HCEC 1CT (cell line): ENCODE results near the gene MPZL3.

Source experiments
- DNase-seq: peaks from one replicate; pipeline ENCODE4 v3.0.0-alpha.2; 2017

MPZL3 gene

DNA sequence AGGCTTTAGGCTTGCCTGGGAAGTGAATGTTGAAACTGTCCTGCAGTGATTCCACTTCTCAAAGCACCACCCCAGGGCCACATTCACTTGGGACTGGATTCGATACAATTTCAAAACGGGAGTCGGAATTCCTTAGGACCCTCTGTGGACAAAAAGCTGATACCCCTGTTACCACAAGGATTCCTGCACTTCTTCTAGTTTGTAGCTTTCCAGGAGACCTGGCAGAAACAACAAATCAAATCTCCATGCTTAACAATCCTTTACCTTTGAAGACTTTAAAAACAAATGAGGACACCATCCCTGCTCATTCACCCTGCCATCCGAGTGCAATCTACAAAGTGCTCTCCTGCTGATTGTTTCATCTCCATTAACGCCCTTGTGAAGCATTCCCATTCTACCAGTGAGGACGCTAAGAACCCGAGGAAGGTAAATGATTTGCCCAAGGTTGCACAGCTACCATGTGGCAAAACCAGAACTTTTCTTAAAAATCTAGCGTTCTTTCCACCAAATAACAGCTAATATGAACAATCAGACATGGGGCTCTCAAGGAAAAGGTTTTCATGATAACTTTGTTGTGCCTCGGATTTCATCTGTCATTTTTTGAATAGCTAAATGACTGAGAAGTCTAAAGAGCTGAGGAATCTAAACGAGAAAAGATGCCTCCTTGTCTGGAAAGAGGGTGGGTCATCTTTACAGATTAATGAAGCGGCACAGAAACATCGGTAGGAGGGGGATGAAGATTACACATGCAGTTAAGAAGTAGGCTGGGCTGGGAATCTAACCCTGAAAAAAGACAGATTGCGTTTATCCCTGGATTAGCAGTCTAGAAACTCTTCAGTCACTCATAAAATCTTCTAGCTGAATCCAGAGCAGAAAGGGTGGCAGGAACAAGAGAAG lies 12.7 kb upstream of the MPZL3 start:
- DNase-seq, result no peak

DNA sequence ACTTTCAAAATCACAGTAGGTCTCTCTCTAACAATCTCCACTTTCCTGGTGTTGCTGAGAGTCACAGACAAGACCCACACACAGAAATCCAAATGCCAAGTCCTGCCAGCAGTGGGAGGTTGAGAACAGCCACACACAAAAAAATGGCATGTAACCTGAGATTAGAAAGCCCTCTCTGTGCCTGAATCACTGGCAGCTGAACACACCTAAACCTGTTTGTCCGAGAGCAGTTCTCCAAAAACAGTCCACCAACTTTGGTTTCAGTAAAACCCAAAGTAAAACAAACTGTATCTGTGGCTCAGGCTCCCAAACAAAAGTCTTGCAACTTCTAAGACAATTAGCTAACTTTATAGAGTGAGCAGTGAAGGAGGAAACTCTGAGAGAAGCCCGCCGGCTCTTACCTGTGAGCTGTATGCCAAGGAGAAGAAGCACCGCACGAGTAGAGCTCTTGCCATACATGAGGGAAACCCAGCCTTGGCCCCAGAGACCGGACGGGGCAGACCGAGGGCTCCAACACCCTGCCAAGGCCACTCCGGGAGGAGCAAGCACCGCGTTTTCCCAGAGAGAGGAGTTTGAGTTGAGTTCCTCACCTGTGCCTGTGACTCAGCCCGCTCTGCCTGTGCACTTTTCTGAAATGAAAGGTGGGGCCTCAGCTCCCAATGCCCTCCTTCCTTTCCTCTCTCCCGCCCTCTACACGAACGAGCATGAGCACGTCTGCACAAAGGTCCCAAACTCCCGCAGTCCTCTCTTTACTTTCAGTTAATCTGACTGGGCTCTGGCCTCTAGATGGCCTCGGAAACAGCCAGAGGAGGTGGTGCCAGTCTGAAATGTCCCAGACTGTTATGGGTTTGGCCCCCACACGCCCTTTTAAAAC lies 11.8 kb upstream of the MPZL3 start, which contains the start of gene MPZL2:
TSS of gene MPZL2 (minus strand) at position 603 of the 874 bp plus-strand sequence. CDS start at position 459, 144 bp downstream.
- DNase-seq, result no peak

DNA sequence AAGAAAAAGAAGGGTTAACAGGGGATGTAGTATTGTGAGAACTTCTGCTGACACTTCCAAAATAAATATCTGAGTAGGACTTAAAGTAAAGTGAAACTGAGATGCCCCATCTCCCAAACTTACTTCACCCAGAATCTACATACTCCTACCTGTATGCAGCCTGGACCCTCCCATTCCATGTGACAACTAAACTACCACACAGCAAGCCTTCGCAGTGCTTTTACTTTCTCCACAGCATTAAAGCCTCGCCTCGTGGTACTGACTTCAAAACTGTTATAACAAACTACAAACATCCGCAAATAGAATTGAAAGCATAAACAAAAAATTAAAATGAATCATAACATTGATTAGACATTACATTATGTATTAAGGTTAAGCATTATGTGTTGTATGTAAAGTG lies 10.9 kb upstream of the MPZL3 start:
- no peak for DNase-seq

DNA sequence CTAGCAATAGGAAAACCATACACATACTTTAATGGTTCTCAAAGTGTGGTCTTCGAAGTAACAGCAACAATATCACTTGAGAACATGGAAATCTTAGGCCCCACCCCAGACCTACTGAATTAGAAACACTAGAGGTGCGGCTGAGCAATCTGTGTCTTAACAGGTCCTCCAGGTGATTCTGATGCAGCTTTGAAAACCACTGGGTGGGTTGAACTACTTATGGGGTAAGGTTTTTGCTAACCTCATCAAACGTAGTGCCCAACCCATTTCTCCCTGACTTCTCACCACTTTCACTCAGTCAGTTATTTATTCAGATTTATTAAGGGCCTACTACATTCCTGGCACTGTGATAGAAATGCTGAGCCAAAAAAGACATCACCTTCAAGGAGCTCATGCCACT lies 8.2 kb upstream of the MPZL3 start:
- no peak for DNase-seq

DNA sequence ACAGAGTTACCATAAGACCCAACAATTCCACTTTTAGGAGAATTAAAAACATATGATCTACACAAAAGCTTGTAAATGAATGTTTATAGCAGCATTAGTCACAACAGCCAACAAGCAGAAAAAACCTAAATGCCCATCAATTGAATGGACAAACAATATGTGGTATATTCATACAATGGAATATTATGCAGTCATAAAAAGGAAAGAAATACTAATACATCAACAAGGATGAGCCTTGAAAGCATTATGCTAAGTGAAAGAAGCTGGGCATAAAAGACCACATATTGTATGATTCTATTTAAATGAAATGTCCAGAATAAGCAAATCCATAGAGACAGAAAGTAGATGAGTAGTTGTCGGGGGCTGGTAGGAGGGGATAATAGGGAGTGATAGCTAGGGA lies 7.0 kb upstream of the MPZL3 start:
- DNase-seq, result no peak

DNA sequence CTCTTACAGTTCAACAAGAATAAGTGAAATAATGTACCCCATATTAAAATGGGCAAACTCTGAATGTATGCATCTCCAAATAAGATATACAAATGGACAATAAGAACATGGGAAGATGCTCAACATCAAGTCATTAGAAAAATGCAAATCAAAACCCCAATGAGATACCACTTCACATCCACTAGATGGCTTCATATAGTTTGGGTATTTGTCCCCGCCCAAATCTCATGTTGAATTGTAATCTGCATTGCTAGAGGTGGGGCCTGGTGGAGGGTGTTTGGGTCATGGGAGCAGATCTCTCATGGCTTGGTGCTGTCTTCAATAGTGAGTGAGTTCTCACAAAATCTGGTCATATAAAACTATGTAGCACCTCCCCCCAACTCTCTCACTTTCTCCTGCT lies 6.2 kb upstream of the MPZL3 start:
- DNase-seq, result peak; percentile 3

DNA sequence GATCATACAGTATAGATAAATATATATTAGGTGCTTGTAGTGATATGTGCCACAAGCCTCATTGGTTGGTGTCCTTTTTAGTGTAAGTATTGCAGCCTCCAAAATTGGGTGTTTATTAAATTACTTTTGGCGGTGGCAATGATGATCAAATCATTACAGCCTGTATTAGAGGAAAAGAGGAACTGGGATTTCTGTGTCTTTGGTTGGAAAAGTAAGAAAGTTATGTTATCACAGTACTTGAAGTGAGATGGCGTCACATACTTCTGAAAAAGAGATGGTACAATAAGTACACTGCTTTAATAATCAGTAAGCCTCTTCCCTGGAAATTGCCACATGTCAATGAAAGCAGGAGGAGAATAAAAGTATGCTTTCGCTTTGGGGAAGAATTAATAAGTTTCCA lies 523 bp upstream of the MPZL3 start:
- no peak for DNase-seq

DNA sequence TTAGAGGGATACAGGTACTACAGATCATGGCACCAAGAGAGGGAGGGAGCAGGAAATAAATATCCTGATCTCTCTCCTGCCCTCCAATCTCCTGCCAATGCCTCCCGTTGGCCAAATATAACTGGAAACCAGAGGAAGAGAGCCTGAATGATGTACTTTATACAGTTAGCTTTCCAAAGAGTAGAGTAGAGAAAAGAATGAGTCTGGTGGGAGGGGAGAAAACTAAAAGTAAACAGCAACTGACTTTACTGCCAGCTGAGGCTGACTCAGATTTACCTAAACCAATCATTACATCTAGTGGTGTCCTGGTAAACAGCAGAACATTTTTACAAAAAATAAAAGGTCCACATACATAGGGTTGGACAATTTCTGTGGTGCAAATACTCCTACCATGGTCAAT lies 5.1 kb downstream of the MPZL3 start:
- no peak for DNase-seq

DNA sequence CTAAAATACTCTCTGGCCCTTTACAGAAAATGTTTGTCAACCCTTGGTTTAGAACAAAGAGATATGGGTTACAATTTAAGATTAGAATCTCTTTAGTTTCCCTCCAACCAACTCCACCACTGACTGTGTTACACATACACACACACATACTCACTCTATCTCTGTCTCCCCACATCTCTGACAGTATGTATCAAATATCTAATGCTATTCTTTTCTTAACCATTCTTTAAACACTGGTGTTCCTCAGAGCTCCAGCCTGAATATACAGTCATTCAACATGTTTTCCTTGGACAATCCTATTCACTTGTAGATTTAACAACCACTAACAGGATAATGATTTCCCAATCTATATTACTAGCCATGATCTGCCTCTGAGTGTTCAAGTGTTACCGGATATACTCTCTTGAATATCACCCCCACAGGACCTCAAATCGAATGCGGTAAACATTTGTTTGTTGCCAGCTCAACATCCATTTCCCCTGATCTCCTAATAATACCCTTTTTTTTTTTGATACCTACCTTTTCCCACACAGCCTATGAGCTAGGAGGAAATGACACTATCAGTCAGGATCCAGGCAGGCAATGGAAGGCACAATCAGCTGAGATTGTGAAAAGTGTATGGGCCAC lies 6.1 kb downstream of the MPZL3 start:
- DNase-seq, result no peak

DNA sequence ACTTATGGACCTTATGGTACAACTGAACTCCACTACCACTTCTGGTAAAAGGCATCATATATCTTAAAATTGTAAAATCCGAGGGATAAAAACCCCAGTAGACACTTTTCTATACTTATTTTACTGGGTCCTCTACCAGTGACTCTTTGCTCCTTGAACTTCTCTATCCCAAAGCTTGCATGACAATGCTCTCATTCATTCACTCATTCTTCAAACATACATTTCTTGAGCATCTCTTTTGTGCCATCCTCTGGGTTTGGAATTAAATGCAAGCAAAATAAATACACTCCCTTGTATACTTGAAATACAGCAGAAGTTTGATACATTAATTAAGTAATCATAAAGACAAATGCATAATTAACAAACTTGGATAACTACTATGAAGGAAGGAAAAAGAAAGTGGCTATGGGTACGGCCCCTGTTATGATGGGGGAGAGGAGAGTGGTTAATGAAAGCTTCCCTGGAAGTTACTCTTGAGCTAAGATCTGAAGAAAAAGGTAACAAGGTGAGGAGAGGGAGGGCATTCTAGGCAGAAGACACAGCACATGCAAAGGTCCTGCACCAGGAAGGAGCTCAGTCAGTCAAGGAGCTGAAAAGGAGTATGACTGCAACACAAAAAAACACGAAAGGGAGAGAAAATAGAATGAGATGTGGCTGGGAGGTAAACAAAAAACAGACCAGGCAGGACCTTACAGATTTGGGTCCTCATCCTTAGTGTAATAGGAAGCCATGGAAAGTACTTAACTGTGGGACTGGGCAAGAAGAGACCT lies 8.0 kb downstream of the MPZL3 start:
- no peak for DNase-seq

DNA sequence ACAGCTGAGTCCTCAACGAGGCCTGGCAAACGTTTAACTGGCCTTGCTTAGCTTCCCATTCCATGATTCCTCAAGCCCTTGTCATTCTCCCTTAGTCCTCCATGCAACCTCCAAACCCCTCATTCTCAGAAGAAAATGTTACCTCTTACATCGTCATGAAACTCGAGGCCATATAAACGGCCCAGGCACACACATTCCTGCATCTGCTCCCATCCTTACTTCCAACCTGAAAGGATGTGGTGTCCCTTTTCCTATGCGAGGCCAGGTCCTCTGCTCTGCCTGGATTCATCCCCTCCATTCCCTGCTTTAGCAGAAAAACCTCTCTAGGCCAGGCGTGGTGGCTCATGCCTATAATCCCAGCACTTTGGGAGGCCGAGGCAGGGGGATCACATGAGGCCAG lies 9.0 kb downstream of the MPZL3 start:
- no peak for DNase-seq

DNA sequence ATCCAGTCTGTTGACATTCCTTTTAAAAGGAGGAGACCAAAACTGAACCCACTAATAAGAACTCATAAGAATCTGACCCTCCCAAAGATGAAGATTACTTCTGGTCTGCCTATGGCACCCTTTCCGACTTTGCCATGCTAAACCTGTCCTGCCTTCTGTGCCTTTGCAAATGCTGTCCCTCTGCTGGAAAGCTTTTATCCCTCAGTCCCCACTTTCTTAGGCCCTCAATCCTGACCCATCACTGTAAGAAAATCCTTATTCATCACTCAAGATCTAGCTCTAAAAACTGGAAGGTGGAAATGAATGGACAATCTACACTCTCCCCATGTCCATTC lies 10.4 kb downstream of the MPZL3 start:
- DNase-seq, result no peak

DNA sequence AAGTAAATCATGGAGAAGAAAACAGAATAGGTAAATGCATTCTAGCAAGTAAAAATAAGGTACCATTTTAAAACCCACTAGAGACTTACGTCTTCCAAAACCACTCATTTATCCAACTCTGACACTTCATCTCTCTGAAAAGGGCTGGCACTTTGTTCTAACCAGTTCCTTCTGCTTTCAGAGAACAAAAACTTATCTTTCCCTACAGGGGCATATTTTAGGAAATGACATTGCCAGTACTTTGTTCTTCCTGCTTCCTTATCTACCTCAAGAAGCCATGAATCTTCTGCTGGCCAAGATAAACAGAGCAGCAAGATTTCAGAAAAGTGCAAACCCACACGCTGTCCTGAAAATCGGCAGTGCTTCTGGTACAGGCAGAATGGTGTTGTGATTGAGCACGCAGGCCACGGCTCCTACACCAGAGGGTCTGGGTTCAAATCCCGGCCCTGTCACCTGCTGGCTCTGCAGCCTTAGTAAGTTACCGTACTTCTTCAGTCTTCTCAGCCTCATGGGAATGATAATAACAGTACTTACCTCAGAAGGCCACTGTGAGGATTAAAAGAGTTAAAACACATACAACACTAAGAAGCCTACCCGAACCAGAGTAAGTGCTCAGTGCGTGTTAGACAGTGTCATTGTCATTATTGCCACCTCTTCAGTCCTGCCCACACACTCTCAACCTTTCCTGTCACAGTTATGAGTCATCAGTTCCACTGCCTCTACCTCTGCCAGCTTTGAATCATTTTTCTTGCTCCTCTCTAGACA lies 11.0 kb downstream of the MPZL3 start:
- no peak for DNase-seq

DNA sequence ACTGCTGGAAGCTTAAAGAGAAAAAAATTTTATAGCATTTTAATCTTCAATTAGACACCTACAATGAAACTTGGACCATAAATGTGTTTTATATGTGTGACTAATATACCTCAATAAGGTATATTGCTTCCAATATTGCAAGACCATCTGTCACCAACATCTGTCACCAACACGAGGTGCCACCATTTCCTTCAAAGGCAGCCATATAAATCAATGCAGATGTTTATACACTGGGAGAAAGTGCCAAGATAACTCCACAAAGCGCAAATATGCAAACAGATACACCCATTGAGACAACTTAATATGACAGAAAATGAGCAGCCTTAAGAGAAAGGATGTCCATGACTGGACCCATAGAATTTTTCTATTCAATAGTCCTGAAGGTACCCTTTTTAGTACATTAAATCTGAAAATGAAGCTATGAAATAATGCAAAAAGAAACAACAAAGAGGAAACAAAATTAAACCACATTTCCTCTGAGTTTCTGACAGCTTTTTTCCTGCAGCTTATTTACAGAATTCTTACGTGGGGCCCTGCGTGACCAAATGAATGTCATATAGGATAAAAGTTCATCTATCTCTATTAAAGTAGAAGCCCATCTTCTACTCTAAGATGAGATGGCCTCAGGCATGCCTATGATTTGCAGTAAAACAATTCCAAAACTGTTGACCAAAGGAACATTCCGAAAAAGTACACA lies 12.5 kb downstream of the MPZL3 start:
- DNase-seq, result no peak

DNA sequence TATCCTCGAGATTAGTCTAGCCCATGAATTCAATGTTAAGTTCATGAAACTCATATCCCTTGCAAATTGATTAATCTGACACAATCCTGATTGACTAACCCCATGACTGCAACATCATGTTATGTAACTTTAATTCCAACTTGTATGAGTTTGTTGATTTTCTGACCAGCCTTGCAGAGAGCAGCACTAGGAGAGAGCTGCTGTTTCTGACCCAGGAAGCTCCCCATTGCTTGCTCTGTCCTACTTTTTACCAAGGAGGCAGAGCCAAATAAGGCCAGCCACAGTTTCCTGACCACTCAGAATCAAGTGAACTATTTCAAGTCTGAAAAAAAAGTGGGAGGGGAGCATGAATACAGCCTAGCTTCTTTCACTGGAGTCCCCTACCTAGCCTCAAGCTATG lies 13.2 kb downstream of the MPZL3 start:
- no peak for DNase-seq

DNA sequence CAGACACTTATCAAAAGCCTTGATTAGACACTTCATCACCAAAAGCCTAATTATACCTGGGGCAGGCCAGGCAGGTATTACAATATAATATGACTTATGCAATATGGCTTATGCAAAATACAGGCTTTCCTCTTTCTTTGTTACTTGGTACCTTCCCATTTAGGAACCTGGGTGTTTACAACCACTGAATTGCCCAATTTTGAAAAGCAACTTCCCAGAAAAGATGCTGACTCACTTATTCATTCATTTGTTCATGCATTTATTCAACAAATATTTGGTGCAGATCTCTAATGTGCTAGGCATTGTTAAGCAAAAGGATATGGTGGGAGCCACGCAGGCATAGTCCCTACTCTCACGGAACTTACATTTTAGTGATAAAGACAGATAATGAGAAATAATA lies 13.7 kb downstream of the MPZL3 start:
- no peak for DNase-seq

DNA sequence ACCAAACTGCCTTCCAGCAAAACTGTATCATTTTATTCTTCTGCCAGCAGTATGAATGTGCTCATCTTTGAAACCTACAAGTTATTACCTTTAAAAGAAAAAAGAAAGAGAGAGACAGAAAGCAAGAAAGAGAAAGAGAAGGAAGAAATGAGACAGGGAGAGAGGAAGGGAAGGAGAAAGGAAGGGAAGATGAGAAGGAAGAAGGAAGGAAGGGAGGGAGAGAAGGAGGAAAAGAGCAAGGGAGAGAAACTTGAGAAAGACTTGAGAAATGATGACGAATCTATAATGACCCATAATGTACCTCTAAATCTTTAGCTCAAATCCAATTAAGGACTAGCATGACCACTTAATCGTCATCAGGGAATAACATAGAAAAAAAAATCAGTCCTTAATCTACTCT lies 16.0 kb downstream of the MPZL3 start:
- no peak for DNase-seq

DNA sequence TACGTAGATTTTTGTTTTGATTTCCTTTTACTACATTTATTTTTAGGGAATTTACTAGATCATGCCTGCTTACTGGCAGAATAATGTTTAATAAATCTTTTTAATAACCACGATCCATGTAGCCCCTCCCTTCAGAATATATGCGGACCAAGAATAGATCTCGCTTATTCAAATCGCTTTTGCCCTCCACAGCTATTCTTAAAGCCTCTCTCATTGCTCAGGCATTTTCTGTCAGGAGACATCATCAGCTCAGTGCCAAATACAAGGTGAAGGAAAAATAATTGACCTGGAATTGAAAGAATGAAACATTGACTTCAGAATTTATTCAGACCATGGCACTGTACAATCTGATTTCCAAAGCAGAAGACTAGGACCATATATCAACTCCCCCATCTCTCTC lies 17.3 kb downstream of the MPZL3 start:
- DNase-seq, result no peak

DNA sequence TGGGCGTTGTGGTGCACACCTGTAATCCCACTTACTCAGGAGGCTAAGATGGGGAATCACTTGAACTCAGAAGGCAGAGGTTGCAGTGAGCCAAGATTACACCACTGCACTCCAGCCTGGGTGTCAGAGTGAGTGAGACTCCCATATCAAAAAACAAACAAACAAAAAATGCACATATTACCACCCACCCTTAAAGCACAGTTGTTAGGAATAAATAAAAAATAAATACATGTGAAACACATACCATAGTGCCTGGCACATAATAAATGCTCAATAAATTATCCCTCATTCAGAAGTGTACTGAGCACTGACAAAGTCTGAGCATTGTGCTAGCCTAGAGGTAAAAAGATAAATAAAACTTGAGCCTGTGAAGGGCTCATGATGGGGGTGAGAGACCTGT lies 18.3 kb downstream of the MPZL3 start:
- DNase-seq, result no peak

DNA sequence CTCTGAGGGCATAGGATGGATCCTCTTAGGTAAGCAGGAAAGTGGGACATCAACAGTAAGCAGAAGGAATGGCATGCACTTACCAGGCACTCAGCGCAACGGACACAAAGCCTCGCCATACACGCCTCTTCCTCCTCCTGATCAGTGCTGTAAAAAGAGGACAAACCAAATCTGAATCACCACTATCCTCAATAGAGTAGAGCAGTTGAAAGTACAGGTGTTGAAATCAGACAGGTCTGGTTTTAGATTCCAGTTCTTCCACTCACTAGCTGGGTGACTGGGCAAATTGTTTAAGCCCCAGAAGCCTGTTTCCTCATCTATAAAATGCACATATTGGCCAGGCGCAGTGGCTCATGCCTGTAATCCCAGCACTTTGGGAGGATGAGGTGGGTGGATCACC lies 18.8 kb downstream of the MPZL3 start:
- no peak for DNase-seq

DNA sequence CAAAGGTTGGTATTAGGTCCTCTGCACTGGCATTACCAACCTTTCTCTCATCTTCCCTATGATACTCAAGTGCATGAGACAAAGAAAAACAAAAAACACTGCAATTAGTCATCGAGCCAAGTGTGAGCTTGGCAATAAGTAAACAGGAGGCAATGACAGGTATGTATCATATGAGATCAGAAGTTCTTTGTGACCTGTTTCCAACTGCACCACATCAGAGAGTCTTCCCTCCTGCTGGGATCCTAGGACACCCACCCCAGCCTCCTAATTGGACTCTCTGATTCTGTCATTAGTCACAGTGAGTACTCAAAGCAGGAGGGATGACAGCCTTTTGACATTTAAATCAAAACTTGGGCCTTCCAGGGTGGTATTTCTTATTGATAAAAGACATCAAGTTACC lies 19.5 kb downstream of the MPZL3 start:
- DNase-seq, result no peak

DNA sequence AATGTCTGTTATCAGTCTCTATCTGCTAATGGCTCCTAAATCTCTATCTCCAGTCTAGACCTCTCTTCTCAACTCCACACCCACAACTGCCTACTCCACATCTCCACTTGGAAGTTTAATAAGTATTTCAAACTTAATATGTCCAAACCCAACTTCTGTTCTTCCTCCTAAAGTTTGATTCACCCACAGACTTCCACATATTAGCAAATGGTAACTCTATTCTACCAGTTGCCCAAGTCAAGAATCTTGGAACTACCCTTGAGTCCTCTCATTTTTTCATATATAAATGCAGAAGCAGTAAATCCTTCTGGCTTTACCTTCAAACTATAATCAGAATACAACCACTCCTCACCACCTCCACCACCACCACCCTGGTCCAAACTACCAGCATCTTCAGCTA lies 20.7 kb downstream of the MPZL3 start:
- DNase-seq, result no peak
